SW 1271 (cell line): ENCODE data around the gene FAM236D.
"Not testable (repeated sequence)": the region's sequence is repeated elsewhere in the genome, so short reads cannot be mapped to it uniquely, and the experiment has no call there.

Experiments used
- DNase-seq, 2 experiments: peaks; one replicate each; lab custom pipeline; 2025; lab: John Stamatoyannopoulos, UW

FAM236D gene

DNA sequence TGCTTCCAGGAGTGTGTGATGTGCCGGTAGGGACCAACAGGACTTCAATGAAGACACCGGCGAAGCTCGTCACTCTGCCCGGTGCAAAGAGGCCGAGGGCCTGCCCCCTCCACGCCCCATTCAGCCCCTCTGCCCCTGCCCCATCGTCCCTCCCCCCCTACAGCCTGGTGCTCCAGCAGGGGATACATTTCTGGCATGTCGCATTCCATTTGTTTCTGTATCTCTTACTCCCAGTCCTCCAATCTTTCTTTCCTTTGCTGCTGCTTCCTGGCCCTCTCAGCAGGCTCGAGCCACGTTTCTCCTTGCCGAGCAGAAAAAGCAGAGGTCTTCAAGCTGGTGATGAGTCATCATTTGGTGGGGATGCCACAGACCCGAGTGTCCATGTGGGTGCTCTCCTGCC, at the start of gene FAM236D:
FAM236D (minus strand) TSS at position 101 of the 400 bp plus-strand sequence; CDS start at position 1, 100 bp downstream.
- not testable (repeated sequence) for DNase-seq

DNA sequence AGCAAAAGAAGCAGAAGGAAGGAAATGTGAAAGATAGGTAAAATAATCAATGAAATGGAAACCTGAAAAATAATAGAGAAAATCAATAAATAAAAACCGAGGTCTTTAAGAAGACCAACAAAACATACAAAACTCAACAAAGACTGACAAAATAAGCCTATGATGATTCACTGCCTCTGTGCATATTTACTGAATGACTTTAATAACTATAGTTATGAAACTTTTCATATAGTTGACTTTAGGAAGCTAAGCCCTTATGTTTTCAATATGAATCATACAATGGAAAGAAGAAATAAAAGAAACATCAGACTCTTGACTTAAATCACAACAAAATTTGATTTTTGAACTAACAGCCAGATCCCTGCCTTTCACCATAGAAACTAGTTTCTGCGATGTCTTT, 29.5 kb upstream of the FAM236D start:
- not testable (repeated sequence) for DNase-seq

DNA sequence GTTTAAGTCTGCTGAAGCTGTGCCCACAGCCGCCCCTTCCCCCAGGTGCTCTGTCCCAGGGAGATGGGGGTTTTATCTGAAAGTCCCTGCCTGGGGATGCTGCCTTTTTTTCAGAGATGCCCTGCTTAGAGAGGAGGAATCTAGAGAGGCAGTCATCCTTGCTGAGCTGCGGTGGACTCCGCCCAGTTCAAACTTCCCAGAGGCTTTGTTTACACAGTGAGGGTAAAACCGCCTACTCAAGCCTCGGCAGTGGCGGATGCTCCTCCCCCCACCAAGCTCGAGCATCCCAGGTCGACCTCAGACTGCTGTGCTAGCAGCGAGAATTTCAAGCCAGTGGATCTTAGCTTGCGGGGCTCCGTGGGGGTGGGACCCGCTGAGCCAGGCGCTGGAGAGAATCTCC, 22.7 kb upstream of the FAM236D start:
- not testable (repeated sequence) for DNase-seq

DNA sequence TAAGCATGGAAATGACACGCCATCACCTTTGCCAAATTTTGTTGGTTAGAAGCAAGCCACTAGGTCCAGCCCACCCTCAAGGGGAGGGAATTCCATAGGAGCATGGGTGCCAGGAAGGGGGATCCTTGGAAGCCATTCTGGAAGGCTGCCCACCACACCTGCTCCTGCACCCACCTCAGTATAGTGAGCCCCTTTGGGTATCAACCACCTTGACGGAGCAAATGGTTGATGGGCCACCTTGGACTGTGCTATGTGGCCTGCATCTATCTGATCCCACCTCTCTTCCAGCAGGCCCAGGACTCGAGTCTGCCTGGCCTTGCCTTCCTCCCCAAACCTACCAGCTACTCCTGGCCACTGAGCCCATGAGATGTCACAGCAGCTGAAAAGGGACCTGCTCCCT, 17.6 kb downstream of the FAM236D start:
- not testable (repeated sequence) for DNase-seq

DNA sequence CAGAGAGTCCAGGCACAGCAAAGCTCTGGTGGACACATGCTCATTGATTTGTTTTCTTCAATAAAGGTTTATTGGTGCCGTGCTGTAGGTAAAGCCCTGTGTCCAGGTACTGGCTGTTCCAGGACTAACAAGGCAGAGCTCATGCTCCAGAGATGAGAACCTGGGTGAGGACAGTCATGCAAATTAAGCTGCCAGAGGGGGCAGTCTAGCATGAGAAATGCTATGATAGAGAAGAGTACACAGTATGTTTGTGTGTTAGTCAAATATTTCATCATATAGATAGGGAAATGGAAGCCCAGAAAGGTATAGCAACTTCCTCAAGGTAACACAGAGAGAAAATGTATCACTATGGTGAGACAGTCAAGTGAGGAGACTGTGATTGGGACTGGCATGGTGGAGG, 19.9 kb downstream of the FAM236D start:
- not testable (repeated sequence) for DNase-seq

DNA sequence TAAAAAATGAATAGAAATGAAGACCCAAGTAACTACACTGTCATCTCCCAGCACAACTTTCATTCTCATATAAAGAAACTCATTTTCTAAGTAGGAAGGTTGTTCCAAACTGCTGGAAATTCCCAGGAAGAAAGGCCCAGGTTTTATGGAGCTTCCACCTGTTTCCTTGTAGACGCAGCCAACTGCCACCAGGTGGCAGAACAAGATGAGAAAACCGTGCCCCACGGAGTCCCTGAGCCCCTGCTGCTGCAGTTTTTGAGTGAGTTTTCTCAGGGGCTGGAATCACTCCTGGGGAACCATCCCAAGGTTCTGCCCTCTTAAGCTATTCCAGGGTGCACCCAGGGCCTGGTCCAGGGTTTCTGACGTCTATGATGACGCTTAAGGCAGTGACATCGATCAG, 24.0 kb downstream of the FAM236D start:
- not testable (repeated sequence) for DNase-seq

DNA sequence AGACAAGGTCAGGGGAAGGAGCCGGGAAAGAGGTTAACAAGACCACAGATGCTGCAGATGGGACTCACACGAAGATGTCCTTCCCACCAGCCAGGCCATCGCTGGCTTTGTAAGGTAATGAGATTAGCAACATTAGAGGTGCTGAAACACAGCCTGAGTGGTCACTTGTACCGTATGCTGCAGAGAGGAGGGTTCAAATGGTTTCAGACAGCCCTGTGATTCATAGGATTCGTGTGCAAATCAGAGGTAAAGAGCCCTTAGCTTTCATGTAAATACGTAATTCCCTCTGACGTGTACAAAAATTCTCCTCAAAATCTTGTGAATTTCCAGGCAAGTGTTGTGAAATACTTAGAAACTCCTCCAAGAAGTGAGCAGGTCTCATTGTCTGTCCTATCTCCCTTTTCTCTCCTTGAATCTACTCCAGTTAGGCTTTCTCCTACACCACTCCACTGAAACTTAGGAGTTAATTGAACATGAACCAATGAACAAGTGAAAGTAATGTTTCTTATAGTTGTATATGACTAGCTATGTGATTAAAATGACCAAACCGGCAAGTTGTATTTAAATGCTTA, 24.6 kb downstream of the FAM236D start:
- DNase-seq = not testable (repeated sequence)

DNA sequence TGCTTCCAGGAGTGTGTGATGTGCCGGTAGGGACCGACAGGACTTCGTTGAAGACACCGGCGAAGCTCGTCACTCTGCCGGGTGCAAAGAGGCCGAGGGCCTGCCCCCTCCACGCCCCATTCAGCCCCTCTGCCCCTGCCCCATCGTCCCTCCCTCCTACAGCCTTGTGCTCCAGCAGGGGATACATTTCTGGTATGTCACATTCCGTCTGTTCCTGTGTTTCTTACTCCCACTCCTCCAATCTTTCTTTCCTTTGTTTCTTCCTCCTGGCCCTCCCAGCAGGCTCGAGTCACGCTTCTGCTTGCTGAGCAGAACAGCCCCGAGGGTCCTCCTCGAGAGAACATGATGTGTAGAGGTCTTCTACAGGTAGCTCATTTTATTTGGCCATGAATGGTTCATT, 25.4 kb downstream of the FAM236D start, which contains the start of gene FAM236B:
FAM236B (minus strand) TSS at position 101 of the 400 bp plus-strand sequence; CDS start at position 1, 100 bp downstream.
- DNase-seq = not testable (repeated sequence)

DNA sequence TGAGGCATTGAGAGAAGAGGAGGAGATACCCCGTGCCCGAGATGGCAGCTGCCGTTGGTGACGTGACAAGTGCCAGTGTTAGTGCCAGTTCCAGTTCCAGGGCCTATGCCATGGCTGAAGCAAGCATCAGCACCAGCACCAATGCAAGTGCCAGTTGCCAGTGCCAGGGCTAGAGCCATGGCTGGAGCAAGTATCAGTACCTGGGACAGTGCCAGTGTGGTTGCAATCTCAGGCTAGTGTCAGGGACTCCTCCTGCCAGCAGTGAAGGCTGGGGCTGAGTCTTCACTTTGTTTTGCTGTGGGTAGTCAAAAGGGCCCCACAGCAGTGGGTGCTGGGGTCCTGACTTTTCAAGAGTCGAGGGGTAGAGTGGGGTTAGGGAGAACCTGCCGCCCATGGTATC, 29.9 kb downstream of the FAM236D start:
- DNase-seq = not testable (repeated sequence)

DNA sequence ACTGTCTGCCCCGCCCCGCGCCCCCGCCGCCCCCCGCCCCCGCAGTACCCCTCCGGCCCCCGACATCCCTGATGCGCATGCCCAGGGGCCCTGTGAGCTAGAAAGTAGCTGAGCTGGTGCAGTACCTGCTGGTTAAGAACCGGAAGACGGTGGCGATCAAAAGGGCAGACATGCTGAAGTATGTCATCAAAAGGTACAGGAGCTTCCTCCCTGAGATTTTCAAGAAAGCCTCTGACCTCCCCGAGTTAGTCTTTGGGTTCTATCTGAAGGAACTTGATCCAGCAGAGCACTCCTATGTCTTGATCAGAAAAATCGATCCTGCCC, 30.6 kb downstream of the FAM236D start:
- DNase-seq = not testable (repeated sequence)

DNA sequence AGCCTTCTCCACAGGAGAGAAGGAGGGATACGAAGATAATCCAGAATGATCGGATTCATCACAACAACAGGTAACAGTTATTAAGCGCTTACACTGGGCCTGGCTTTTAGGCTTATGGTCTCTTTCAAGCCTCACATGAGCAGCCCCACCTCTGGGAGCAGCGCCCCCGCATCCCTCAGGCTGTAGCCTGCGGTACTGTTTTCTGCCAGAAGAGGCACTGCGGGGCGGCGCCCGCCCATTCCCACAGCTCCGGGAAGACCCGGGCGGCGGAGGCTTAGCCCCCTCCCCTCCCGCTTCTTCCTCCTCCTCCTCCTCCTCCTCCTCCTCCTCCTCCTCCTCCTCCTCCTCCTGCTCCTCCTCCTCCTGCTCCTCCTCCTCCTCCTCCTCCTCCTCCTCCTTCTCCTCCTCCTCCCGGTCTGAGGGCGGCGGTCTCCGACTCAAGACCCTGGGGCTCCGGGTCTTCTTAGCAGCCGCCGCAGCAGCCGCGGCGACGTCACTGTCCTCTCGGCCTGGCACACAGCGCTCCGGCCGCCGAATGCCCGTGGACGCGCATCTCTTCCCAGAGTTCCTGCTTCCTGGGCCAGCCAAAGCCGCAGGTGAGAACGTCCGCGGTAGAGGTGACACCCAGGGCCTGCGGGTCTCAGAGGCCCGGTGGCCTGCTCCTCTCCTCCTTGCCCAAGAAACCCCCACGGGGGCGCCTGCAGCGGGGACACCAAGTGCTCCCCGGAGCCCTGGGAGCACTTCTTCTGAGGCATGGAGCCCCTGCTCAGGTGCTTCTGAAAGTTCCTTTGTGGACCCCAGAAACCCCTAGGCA, 31.1 kb downstream of the FAM236D start, which contains the start of gene DMRTC1B:
DMRTC1B (plus strand) TSS at position 238 of the 814 bp plus-strand sequence. CDS start 68,246 bp downstream, outside the sequence.
- not testable (repeated sequence) for DNase-seq

DNA sequence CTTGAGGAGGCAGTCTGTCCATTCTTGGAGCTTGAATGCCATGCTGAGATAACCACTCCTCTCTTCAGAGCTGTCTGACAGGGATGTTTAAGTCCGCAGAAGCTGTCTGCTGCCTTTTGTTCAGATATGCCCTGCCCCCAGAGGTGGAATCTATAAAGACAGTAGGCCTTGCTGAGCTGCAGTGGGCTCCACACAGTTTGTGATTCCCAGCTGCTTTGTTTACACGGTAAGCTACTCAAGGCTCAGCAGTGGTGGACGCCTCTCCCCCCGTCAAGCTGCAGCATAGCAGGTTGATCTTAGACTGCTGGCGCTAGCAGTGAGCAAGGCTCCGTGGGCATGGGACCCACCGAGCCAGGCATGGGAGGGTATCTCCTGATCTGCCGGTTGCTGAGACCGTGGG, 47.6 kb downstream of the FAM236D start:
- DNase-seq = not testable (repeated sequence)
